22Rv1 (cell line): Measurements from ENCODE around the gene TMEM94.
"Not testable (repeated sequence)": the region's sequence is repeated elsewhere in the genome, so short reads cannot be mapped to it uniquely, and the experiment has no call there.

Source experiments
- CTCF ChIP-seq: fragments of 450-650 bp; IDR thresholded peaks from 2 replicates; pipeline ENCODE4 v1.5.1; 2017; ENCODE audit warnings: mild to moderate bottlenecking
- ZFX ChIP-seq: fragments of 450-650 bp; IDR thresholded peaks from 2 replicates; pipeline ENCODE4 v1.6.1; 2017; ENCODE audit warnings: antibody characterized with exemption, borderline replicate concordance

- TF ChIP-seq CTCF, ZFX: not testable (repeated sequence)
Measured at GRCh38 chr17:75520413-75520812, 64.0 kb downstream of the TMEM94 start.
